Left renal pelvis (tissue), 4 donors: ENCODE results near the gene CHAMP1. TPM values are rescaled to one million over a fixed set of nuclear protein-coding genes. Genes with fewer than 3 reads are reported as not detected.
"Not testable (repeated sequence)": the region's sequence is repeated elsewhere in the genome, so short reads cannot be mapped to it uniquely, and the experiment has no call there.

Experiments
- DNase-seq, 4 donors: peaks; one replicate each; pipeline ENCODE4 v3.0.0-alpha.2; 2013; ENCODE audit warnings: low read depth in 4 of 4, low spot score in 3 of 4
- polyA plus RNA-seq, 4 donors: library from polyadenylated mRNA; unstranded; fragments of 120-200 nt; gene quantifications; one replicate each; pipeline ENCODE4 v1.2.1, GENCODE V29; 2013; ENCODE audit not compliant: insufficient read length in 4 of 4

CHAMP1 gene
- polyA plus RNA-seq, 4 donors: 29.4 to 44.6 (median 34.0) TPM

- no peak for DNase-seq
Measured at GRCh38 chr13:114330086-114330485, 15.8 kb downstream of the CHAMP1 start.

- DNase-seq: not testable (repeated sequence)
Measured at GRCh38 chr13:114333881-114334280, 19.6 kb downstream of the CHAMP1 start.

GRCh38 chr13:114334305-114335053 lies 20.2 kb downstream of the CHAMP1 start:
- no peak for DNase-seq

- DNase-seq: not testable (repeated sequence)
Measured at GRCh38 chr13:114336457-114336856, 22.2 kb downstream of the CHAMP1 start.

GRCh38 chr13:114338959-114339358 lies 24.7 kb downstream of the CHAMP1 start:
- DNase-seq: no peak

GRCh38 chr13:114339857-114340534 lies 25.7 kb downstream of the CHAMP1 start:
- DNase-seq: no peak

GRCh38 chr13:114341003-114341777 lies 26.9 kb downstream of the CHAMP1 start:
- no peak for DNase-seq

GRCh38 chr13:114347256-114347655 lies 33.0 kb downstream of the CHAMP1 start:
- DNase-seq: not testable (repeated sequence)

GRCh38 chr13:114352763-114353162 lies 38.5 kb downstream of the CHAMP1 start:
- DNase-seq: not testable (repeated sequence)

GRCh38 chr13:114353382-114353781 lies 39.1 kb downstream of the CHAMP1 start:
- DNase-seq: not testable (repeated sequence)

Other genes starting within 250 kb of the CHAMP1 start
- gene RASA3, start 181.9 kb upstream of the CHAMP1 start, polyA plus RNA-seq: 10 to 100 TPM in 3 of 4 donors, 1 to 10 TPM in 1; 10.0 to 14.5 (median 12.6) TPM
- gene CFAP97D2, start 135.2 kb upstream of the CHAMP1 start, polyA plus RNA-seq: 1 to 10 TPM in 1 of 4 donors, not detected in 3; 6.7 TPM
- gene CDC16, start 79.6 kb upstream of the CHAMP1 start, polyA plus RNA-seq: 100 to 1,000 TPM; 118 to 159 (median 122) TPM
- gene UPF3A, start 32.9 kb upstream of the CHAMP1 start, polyA plus RNA-seq: 100 to 1,000 TPM in 2 of 4 donors, 10 to 100 TPM in 2; 90.6 to 162 (median 109) TPM